GM10266 (cell line): ENCODE results near the gene AFF1.

ENCODE experiments used
- DNase-seq: peaks from one replicate; pipeline ENCODE4 v3.0.0; 2012; ENCODE audit errors: extremely low spot score
- TF ChIP-seq, protein P1 (sequence below): IDR thresholded peaks from 2 replicates; pipeline ENCODE4 v1.5.1; 2012; ENCODE audit warnings: mild to moderate bottlenecking, low read depth; ENCODE audit not compliant: control insufficient read depth, insufficient read depth; ENCODE audit errors: missing control alignments

Gene AFF1

DNA sequence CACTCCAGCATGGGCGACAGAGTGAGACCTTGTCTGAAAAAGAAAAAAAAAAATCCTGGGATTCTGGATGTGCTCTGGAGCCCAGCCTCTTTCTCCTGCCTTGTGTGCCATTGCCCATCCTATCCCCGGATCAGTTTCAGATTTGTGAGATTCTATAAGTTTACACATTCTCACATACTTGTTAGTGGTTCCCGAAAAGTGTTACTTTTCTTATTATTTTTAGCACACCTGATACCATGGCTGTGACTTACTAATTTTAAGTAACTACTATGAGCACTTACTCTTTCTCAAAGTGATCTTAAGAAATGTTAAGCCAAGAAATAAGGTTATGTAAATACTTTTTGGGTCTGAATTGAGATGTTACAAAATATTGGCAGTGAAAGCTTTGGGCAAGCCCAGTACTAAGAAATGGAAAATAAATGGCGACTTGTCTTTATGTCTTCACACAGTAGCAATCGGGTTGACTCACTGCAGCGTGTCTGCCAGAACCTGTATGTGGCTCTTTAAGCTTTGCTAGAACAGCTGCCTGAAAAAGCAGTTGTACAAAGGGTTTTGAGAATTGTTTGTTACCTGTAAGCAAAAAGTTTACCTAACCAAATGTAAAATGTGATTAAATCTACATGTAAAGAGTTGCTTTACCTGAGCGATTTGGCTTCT lies 166.9 kb downstream of the AFF1 start:
- TF ChIP-seq, protein P1, sequence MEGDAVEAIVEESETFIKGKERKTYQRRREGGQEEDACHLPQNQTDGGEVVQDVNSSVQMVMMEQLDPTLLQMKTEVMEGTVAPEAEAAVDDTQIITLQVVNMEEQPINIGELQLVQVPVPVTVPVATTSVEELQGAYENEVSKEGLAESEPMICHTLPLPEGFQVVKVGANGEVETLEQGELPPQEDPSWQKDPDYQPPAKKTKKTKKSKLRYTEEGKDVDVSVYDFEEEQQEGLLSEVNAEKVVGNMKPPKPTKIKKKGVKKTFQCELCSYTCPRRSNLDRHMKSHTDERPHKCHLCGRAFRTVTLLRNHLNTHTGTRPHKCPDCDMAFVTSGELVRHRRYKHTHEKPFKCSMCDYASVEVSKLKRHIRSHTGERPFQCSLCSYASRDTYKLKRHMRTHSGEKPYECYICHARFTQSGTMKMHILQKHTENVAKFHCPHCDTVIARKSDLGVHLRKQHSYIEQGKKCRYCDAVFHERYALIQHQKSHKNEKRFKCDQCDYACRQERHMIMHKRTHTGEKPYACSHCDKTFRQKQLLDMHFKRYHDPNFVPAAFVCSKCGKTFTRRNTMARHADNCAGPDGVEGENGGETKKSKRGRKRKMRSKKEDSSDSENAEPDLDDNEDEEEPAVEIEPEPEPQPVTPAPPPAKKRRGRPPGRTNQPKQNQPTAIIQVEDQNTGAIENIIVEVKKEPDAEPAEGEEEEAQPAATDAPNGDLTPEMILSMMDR, result no peak
- DNase-seq, result no peak

GRCh38 chr4:87103086-87103485 lies 168.3 kb downstream of the AFF1 start:
- DNase-seq, result no peak
- TF ChIP-seq, protein P1, result no peak

GRCh38 chr4:87103691-87104187 lies 168.9 kb downstream of the AFF1 start:
- DNase-seq, result no peak
- TF ChIP-seq, protein P1, result no peak

DNA sequence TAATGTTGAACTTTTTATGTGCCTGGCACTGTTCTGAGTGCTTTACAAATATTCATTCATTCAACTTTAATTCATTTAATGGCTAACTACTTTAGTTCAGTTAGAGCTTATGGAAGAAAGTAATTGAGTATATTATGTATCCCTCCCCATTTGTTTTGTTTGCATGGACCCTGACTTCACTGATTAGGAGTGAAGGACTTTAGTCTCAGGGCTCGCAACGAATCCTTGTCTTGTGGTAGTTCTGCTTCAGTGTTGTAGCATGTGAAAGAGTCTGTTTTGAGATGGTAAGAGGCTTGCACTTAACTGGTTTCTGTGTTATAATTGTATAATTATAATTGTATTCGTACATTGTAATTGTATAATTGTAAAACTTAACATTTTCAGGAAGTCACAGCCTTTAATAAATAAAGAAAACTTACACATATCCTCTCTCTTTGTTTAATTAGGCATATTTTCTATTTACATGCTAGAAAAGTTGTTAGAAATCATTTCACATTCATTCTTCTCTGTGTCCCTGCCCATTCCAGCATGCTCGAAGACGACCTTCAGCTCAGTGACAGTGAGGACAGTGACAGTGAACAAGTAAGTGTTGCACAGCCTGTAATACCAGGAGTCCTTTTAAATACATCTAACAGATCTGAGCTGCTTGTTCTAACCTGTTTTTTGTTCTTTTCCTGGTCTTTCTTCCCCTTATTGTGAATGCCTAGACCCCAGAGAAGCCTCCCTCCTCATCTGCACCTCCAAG lies 170.5 kb downstream of the AFF1 start:
- TF ChIP-seq, protein P1, result no peak
- DNase-seq, result no peak

DNA sequence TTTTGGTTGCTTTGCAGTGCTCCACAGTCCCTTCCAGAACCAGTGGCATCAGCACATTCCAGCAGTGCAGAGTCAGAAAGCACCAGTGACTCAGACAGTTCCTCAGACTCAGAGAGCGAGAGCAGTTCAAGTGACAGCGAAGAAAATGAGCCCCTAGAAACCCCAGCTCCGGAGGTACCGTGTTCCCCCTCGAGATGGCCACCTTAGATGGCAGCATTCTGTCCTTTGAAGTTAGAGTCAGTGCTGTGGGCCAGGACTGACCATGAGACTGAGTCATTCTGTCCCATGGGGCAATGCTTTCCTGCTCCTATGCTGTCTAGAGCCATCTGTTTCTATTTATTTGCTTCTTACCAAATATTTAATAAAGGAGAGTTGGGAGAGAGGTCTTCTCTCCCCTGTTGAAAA lies 173.3 kb downstream of the AFF1 start:
- DNase-seq, result no peak

DNA sequence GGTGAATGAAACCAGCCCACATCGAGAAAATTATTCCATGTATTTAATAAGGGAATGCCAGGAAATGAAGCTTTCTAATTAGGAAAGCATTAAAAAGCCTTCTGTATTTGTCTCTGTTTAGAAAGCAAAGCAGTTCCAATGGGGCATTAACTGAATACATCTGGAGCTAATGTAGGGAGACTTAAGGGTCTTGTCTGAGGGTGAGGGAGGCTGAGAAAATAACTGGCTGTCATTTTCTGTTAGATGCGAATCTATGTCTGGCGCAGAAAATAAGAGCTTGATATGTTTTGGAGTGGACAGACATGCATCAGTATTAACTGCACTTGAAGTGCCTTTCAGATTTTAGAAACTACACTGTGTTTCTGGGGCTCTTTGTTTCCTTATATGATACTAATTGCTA lies 174.3 kb downstream of the AFF1 start:
- no peak for DNase-seq
- TF ChIP-seq, protein P1, result no peak

More for the DNA sequence above, 173.3 kb downstream of the AFF1 start:
- TF ChIP-seq, protein P1, result no peak

DNA sequence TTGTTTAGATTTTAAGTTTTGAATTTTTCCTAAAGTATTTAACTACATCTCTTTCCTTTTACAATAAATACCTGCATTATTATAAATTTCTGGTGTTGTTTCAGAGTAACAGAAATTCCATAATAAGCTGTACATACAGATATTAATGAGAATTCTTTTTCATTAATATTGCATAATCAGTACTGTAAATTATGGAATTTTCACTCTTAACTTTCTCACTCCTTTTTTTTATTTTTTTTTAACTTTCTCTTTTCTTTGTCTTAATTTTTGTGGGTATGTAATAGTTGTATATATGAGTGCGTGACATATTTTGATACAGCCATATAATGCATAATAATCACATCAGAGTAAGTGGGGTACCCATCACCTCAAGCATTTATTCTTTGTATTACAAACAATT lies 175.1 kb downstream of the AFF1 start:
- TF ChIP-seq, protein P1, result no peak
- no peak for DNase-seq
